ENCODE results near the gene LACTB.

Gene LACTB

GRCh38 chr15:63172851-63173451 is 51.3 kb downstream of the LACTB start:
- Mint-ChIP-seq H3K27ac (no peak overlapping the region), H3K4me1 (peaks cover 11% of the 10 kb centered on the region), H3K27me3 (no peaks in the 10 kb centered on the region), H3K36me3 (no peaks in the 10 kb centered on the region), H3K4me3 (no peak overlapping the region), H3K9me3 (no peaks in the 10 kb centered on the region)

GRCh38 chr15:63176302-63176701 is 54.6 kb downstream of the LACTB start:
- H3K9me3 Mint-ChIP-seq: no peaks in the 10 kb centered on the region
- H3K27ac Mint-ChIP-seq: no peak overlapping the region
- no peaks in the 10 kb centered on the region for H3K27me3 Mint-ChIP-seq
- peaks cover 12% of the 10 kb centered on the region for H3K4me1 Mint-ChIP-seq
- no peak overlapping the region for H3K4me3 Mint-ChIP-seq
- no peaks in the 10 kb centered on the region for H3K36me3 Mint-ChIP-seq

GRCh38 chr15:63178034-63178433 is 56.4 kb downstream of the LACTB start:
- Mint-ChIP-seq H3K36me3 (no peaks in the 10 kb centered on the region), H3K9me3 (no peaks in the 10 kb centered on the region), H3K27ac (no peak overlapping the region), H3K4me1 (peaks cover 12% of the 10 kb centered on the region), H3K27me3 (no peaks in the 10 kb centered on the region), H3K4me3 (no peak overlapping the region)

- Mint-ChIP-seq H3K27me3 (no peaks in the 10 kb centered on the region), H3K4me1 (peaks cover 12% of the 10 kb centered on the region), H3K27ac (no peak overlapping the region), H3K36me3 (no peaks in the 10 kb centered on the region), H3K4me3 (no peak overlapping the region), H3K9me3 (no peaks in the 10 kb centered on the region)
Observed at GRCh38 chr15:63180746-63181145, 59.1 kb downstream of the LACTB start.

GRCh38 chr15:63181648-63182047 is 60.0 kb downstream of the LACTB start:
- Mint-ChIP-seq H3K27ac (no peak overlapping the region), H3K27me3 (no peaks in the 10 kb centered on the region), H3K36me3 (no peaks in the 10 kb centered on the region), H3K4me3 (no peak overlapping the region), H3K4me1 (peaks cover 12% of the 10 kb centered on the region), H3K9me3 (no peaks in the 10 kb centered on the region)

- peaks cover under 1% of the 10 kb centered on the region for H3K36me3 Mint-ChIP-seq
- H3K9me3 Mint-ChIP-seq: no peaks in the 10 kb centered on the region
- H3K27me3 Mint-ChIP-seq: no peaks in the 10 kb centered on the region
- H3K4me3 Mint-ChIP-seq: no peak overlapping the region
- peaks cover 13% of the 10 kb centered on the region for H3K4me1 Mint-ChIP-seq
- no peak overlapping the region for H3K27ac Mint-ChIP-seq
Observed at GRCh38 chr15:63185206-63185605, 63.5 kb downstream of the LACTB start.

- Mint-ChIP-seq H3K4me1 (peaks cover 13% of the 10 kb centered on the region), H3K9me3 (no peaks in the 10 kb centered on the region), H3K27ac (no peak overlapping the region), H3K27me3 (no peaks in the 10 kb centered on the region), H3K4me3 (no peak overlapping the region), H3K36me3 (peaks cover 6% of the 10 kb centered on the region)
Observed at GRCh38 chr15:63186065-63186464, 64.4 kb downstream of the LACTB start.

- Mint-ChIP-seq H3K27ac (no peak overlapping the region), H3K4me1 (peaks cover 24% of the 10 kb centered on the region), H3K36me3 (peaks cover 16% of the 10 kb centered on the region), H3K4me3 (peak overlapping the region; percentile 96), H3K27me3 (no peaks in the 10 kb centered on the region), H3K9me3 (no peaks in the 10 kb centered on the region)
Observed at GRCh38 chr15:63187589-63188226, 66.0 kb downstream of the LACTB start.

GRCh38 chr15:63188247-63188925 is 66.7 kb downstream of the LACTB start:
- H3K4me1 Mint-ChIP-seq: peaks cover 26% of the 10 kb centered on the region
- peak overlapping the region; percentile 94 for H3K27ac Mint-ChIP-seq
- H3K9me3 Mint-ChIP-seq: no peaks in the 10 kb centered on the region
- H3K27me3 Mint-ChIP-seq: no peaks in the 10 kb centered on the region
- H3K36me3 Mint-ChIP-seq: peaks cover 16% of the 10 kb centered on the region
- H3K4me3 Mint-ChIP-seq: peak overlapping the region; percentile 96

- Mint-ChIP-seq H3K4me3 (peak within 1 kb of the TSS; percentile 96), H3K9me3 (no peaks in the 10 kb centered on the region), H3K27me3 (no peaks in the 10 kb centered on the region), H3K4me1 (peaks cover 31% of the 10 kb centered on the region), H3K36me3 (peaks cover 21% of the 10 kb centered on the region), H3K27ac (peak within 1 kb of the TSS; percentile 95)
Observed at GRCh38 chr15:63188926-63189871, 67.5 kb downstream of the LACTB start, which contains the start of gene RAB8B. RAB8B (plus strand) TSS chr15:63189606; CDS start chr15:63189625, 19 bp downstream.

- H3K9me3 Mint-ChIP-seq: no peaks in the 10 kb centered on the region
- H3K4me3 Mint-ChIP-seq: peak overlapping the region; percentile 96
- no peaks in the 10 kb centered on the region for H3K27me3 Mint-ChIP-seq
- peak overlapping the region; percentile 95 for H3K27ac Mint-ChIP-seq
- H3K4me1 Mint-ChIP-seq: peaks cover 39% of the 10 kb centered on the region
- H3K36me3 Mint-ChIP-seq: peaks cover 24% of the 10 kb centered on the region
Observed at GRCh38 chr15:63189941-63190768, 68.5 kb downstream of the LACTB start.

- H3K4me1 Mint-ChIP-seq: peaks cover 48% of the 10 kb centered on the region
- no peaks in the 10 kb centered on the region for H3K9me3 Mint-ChIP-seq
- H3K4me3 Mint-ChIP-seq: peak overlapping the region; percentile 96
- peaks cover 29% of the 10 kb centered on the region for H3K36me3 Mint-ChIP-seq
- H3K27ac Mint-ChIP-seq: peak overlapping the region; percentile 98
- no peaks in the 10 kb centered on the region for H3K27me3 Mint-ChIP-seq
Observed at GRCh38 chr15:63190769-63191649, 69.3 kb downstream of the LACTB start.
